ENCODE measurements around the gene DAP.

DNA sequence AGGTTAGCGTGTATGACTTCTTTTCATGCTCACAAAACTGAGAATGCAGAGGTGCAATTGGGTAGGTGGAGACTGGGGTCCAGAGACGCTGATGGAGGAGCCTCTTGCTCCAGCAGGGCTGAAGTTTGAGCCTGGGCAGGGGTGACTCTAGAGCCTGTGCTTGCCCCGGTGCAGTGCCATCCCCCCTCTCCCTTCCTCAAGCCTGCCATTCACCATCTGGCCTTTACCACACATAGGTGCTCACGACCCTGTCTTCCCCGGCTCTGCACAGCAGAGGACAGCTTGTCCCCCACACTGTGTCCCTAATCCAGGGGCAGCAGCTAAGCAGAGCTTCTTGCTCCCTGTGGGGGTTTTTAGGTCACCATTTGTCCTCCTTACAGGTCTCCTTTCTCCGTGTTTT is 86.5 kb downstream of the DAP start:
- TF ChIP-seq CTCF (IDR thresholded peaks at IDR 0.05) (no peak), POLR2A (IDR thresholded peaks at IDR 0.05) (no peak), POLR2AphosphoS5 (IDR thresholded peaks at IDR 0.05) (no peak)
